Measurements from ENCODE around the gene SLCO4C1. TPM values are rescaled to one million over a fixed set of nuclear protein-coding genes. Genes with fewer than 3 reads are reported as not detected.

Gene SLCO4C1
- total RNA-seq, 2 donors from 2014 or later, result 0.14 to 0.51 TPM

GRCh38 chr5:102216678-102217077, 79.4 kb downstream of the SLCO4C1 start:
- no peaks in the 10 kb centered on the region for H3K4me1 ChIP-seq (replicated peaks)

DNA sequence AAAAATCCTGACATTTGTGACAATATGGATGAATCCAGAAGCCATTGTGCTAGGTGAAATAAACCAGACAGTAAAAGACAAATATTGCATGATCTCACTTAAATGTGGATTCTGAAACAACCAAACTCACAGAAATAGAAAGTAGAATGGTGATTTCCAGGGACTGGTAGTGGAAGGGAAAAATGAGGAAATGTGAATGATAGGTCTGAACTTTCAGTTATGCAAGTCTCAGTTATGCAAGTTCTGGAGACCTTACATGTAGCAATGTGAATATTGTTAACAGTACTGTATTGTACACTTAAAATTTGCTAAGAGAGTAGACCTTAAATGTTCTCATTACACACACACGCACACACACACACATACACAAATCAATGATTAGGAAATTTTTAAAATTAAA, 84.9 kb downstream of the SLCO4C1 start:
- Histone ChIP-seq H3K4me1 (replicated peaks) (no peaks in the 10 kb centered on the region), H3K27me3 (replicated peaks; ENCODE audit: insufficient read depth) (no peaks in the 10 kb centered on the region), H3K9me3 (no peaks in the 10 kb centered on the region), H3K27ac (no peak overlapping the region), H3K4me3 (no peak overlapping the region), H3K36me3 (no peaks in the 10 kb centered on the region)
- 98% methylated on average over 1 of the region's 1 CpG for WGBS
- TF ChIP-seq POLR2AphosphoS5 (IDR thresholded peaks at IDR 0.05), result no peak
- intact Hi-C loops (cut with DNase I), result no loop called here
- DNase-seq (ENCODE audit: low spot score), result no peak

More at GRCh38 chr5:102216678-102217077, 79.4 kb downstream of the SLCO4C1 start:
- intact Hi-C loops (cut with DNase I), result no loop called here
- H3K27ac ChIP-seq, result no peak overlapping the region
- DNase-seq (ENCODE audit: low spot score), result no peak
- H3K36me3 ChIP-seq, result no peaks in the 10 kb centered on the region
- no peak for TF ChIP-seq POLR2AphosphoS5 (IDR thresholded peaks at IDR 0.05)
- TF ChIP-seq, protein P1, sequence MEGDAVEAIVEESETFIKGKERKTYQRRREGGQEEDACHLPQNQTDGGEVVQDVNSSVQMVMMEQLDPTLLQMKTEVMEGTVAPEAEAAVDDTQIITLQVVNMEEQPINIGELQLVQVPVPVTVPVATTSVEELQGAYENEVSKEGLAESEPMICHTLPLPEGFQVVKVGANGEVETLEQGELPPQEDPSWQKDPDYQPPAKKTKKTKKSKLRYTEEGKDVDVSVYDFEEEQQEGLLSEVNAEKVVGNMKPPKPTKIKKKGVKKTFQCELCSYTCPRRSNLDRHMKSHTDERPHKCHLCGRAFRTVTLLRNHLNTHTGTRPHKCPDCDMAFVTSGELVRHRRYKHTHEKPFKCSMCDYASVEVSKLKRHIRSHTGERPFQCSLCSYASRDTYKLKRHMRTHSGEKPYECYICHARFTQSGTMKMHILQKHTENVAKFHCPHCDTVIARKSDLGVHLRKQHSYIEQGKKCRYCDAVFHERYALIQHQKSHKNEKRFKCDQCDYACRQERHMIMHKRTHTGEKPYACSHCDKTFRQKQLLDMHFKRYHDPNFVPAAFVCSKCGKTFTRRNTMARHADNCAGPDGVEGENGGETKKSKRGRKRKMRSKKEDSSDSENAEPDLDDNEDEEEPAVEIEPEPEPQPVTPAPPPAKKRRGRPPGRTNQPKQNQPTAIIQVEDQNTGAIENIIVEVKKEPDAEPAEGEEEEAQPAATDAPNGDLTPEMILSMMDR (IDR thresholded peaks at IDR 0.05), result no peak
- TF ChIP-seq POLR2A (IDR thresholded peaks at IDR 0.05), result no peak
- H3K27me3 ChIP-seq (replicated peaks; ENCODE audit: insufficient read depth), result no peaks in the 10 kb centered on the region
- 13% methylated on average over 4 of the region's 4 CpGs for WGBS
- no peaks in the 10 kb centered on the region for H3K9me3 ChIP-seq
- no peak overlapping the region for H3K4me3 ChIP-seq

DNA sequence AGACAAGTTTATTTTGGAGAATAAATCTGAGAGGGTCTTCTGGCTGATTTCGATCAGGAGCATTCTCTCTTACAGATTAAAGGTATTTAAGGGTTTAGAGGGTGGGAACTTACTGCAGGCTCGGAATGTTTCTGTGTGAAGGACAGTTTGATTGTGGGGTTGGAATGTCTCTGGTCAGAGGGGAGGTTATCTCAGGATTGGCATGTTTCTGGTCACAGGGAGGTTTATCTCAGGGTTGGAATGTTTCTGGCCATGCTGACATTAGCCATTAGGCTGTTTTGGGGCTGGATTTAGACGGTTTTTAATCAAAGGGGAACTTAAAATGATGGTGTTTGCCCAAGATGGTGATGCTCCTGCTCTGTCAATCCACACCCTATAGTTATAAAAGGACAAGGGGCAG, 95.2 kb downstream of the SLCO4C1 start:
- H3K27me3 ChIP-seq (replicated peaks; ENCODE audit: insufficient read depth), result no peaks in the 10 kb centered on the region
- TF ChIP-seq POLR2A (IDR thresholded peaks at IDR 0.05) (no peak), POLR2AphosphoS5 (IDR thresholded peaks at IDR 0.05) (no peak)
- TF ChIP-seq, protein P1 (IDR thresholded peaks at IDR 0.05), result no peak
- H3K4me1 ChIP-seq (replicated peaks), result no peaks in the 10 kb centered on the region
- intact Hi-C loops (cut with DNase I), result no loop called here
- H3K4me3 ChIP-seq, result no peak overlapping the region
- DNase-seq (ENCODE audit: low spot score), result no peak
- H3K9me3 ChIP-seq, result no peaks in the 10 kb centered on the region
- H3K27ac ChIP-seq, result no peak overlapping the region
- H3K36me3 ChIP-seq, result no peaks in the 10 kb centered on the region
- 46% methylated on average over 3 of the region's 3 CpGs for WGBS

DNA sequence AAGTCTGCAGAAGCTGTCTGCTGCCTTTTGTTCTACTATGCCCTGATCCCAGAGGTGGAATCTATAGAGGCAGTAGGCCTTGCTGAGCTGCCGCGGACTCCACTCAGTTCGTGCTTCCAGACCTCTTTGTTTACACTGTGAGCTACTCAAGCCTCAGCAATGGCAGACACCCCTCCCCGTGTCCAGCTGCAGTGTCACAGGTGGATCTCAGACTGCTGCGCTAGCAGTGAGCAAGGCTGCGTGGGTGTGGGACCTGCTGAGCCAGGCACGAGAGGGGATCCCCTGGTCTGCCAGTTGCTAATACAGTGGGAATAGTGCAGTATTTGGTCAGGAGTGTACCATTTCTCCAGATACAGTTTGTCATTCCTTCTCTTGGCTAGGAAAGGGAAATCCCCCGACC, 99.6 kb downstream of the SLCO4C1 start:
- Histone ChIP-seq H3K27ac (no peak overlapping the region), H3K4me3 (no peak overlapping the region), H3K27me3 (replicated peaks; ENCODE audit: insufficient read depth) (no peaks in the 10 kb centered on the region), H3K9me3 (no peaks in the 10 kb centered on the region), H3K36me3 (no peaks in the 10 kb centered on the region), H3K4me1 (replicated peaks) (no peaks in the 10 kb centered on the region)
- TF ChIP-seq POLR2AphosphoS5 (IDR thresholded peaks at IDR 0.05) (no peak), POLR2A (IDR thresholded peaks at IDR 0.05) (no peak)
- TF ChIP-seq, protein P1 (IDR thresholded peaks at IDR 0.05), result no peak
- DNase-seq (ENCODE audit: low spot score), result no peak
- intact Hi-C loops (cut with DNase I), result no loop called here
- 78% methylated on average over 8 of the region's 8 CpGs for WGBS

Other genes with a start within 250 kb of the SLCO4C1 start
- gene SLCO6A1, start 202.7 kb upstream of the SLCO4C1 start, total RNA-seq, result 1 to 10 TPM in 1 of 2 donors, not detected in 1; 1.7 TPM